Ascending aorta (tissue), 2 donors: ENCODE measurements around the gene FANCI. TPM values are rescaled to one million over a fixed set of nuclear protein-coding genes. Genes with fewer than 3 reads are reported as not detected.

ENCODE experiments used
- DNase-seq, 2 donors: peaks; one replicate each; pipeline ENCODE4 v3.0.0-alpha.2; 2019; ENCODE audit warnings: low spot score in 2 of 2
- H3K27ac ChIP-seq, 2 donors: fragments of 200-600 bp; sonication (generic); one replicate each; pipeline ENCODE4 v1.5.1; 2016 to 2017; ENCODE audit warnings: mild to moderate bottlenecking in 1 of 2
- H3K27me3 ChIP-seq: fragments of 200-600 bp; sonication (generic); one replicate; pipeline ENCODE4 v1.5.1; 2017
- H3K36me3 ChIP-seq, 2 donors: fragments of 200-600 bp; sonication (generic); one replicate each; pipeline ENCODE4 v1.5.1; 2016
- H3K4me1 ChIP-seq, 2 donors: fragments of 200-600 bp; sonication (generic); one replicate each; pipeline ENCODE4 v1.5.1; 2016 to 2017; ENCODE audit warnings: mild to moderate bottlenecking in 1 of 2
- H3K4me3 ChIP-seq, 2 donors: fragments of 200-600 bp; sonication (generic); one replicate each; pipeline ENCODE4 v1.5.1; 2016 to 2017; ENCODE audit warnings: mild to moderate bottlenecking in 1 of 2
- H3K9me3 ChIP-seq, 2 donors: fragments of 200-600 bp; sonication (generic); one replicate each; pipeline ENCODE4 v1.5.1; 2016
- intact Hi-C: fragments of 100-400 bp; cut with DNase I; formaldehyde crosslinking; loops from one replicate; pipeline ENCODE4 v1.15.1; 2023
- total RNA-seq: library from RNA; depleted of rRNA; stranded (reverse); fragments of >200 nt; gene quantifications from one replicate; pipeline ENCODE4 v1.1.0, GENCODE V29; 2016
- TF ChIP-seq, protein P1 (sequence below), 3 experiments: fragments of 200-600 bp in 2 of 3; fragments of 450-650 bp in 1 of 3; sonication (generic) in 2 of 3; IDR thresholded peaks; one replicate each; pipeline ENCODE4 v1.5.1; 2016 to 2019; ENCODE audit warnings: antibody characterized with exemption in 3 of 3, mild to moderate bottlenecking in 1 of 3, moderate library complexity in 1 of 3

The FANCI gene
- total RNA-seq, 1 donor from 2014 or later = not detected

DNA sequence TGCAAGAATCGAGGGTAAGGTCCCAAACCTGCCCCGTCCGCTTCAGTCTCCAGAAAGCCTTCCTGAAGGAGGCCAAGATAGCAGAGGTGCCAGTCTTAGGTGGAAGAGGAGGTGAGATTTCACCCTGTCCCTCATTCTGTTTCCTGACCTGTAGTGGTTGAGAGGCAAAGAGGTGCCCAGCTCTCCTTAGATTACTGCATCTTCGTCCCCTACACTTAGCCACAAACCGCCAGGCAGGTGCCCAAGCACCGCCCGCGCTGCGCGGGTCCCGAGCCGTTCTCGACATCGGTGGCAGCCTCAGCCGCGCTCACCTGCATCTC, 114.6 kb downstream of the FANCI start:
- intact Hi-C loops = loop anchor here (1.0 kb wide), 1 partner anchor 72 kb away; no protein-coding TSS in a partner anchor
- no peaks in the 10 kb centered on the region for H3K36me3 ChIP-seq
- H3K9me3 ChIP-seq = no peaks in the 10 kb centered on the region
- no peak for DNase-seq
- H3K27me3 ChIP-seq = peaks cover 25% of the 10 kb centered on the region
- peak overlapping the region in 1 of 2 donors; percentile 60 for H3K4me3 ChIP-seq
- no peak overlapping the region for H3K27ac ChIP-seq
- H3K4me1 ChIP-seq = peaks cover 3 to 8% of the 10 kb centered on the region in 2 donors
- TF ChIP-seq, protein P1, sequence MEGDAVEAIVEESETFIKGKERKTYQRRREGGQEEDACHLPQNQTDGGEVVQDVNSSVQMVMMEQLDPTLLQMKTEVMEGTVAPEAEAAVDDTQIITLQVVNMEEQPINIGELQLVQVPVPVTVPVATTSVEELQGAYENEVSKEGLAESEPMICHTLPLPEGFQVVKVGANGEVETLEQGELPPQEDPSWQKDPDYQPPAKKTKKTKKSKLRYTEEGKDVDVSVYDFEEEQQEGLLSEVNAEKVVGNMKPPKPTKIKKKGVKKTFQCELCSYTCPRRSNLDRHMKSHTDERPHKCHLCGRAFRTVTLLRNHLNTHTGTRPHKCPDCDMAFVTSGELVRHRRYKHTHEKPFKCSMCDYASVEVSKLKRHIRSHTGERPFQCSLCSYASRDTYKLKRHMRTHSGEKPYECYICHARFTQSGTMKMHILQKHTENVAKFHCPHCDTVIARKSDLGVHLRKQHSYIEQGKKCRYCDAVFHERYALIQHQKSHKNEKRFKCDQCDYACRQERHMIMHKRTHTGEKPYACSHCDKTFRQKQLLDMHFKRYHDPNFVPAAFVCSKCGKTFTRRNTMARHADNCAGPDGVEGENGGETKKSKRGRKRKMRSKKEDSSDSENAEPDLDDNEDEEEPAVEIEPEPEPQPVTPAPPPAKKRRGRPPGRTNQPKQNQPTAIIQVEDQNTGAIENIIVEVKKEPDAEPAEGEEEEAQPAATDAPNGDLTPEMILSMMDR (IDR thresholded peaks at IDR 0.05) = no peak

GRCh38 chr15:89358755-89359439, 115.1 kb downstream of the FANCI start:
- Histone ChIP-seq H3K27ac (no peak overlapping the region), H3K27me3 (peaks cover 30% of the 10 kb centered on the region), H3K4me1 (peaks cover 3 to 8% of the 10 kb centered on the region in 2 donors), H3K4me3 (peak overlapping the region; percentile 15 to 60), H3K36me3 (no peaks in the 10 kb centered on the region), H3K9me3 (no peaks in the 10 kb centered on the region)
- peak in 1 of 2 donors; percentile 80 for DNase-seq
- intact Hi-C loops = loop anchor here (1.0 kb wide), 1 partner anchor 71 kb away; no protein-coding TSS in a partner anchor
- TF ChIP-seq, protein P1 (IDR thresholded peaks at IDR 0.05) = peak; percentile 97 to 98 (median 97)

DNA sequence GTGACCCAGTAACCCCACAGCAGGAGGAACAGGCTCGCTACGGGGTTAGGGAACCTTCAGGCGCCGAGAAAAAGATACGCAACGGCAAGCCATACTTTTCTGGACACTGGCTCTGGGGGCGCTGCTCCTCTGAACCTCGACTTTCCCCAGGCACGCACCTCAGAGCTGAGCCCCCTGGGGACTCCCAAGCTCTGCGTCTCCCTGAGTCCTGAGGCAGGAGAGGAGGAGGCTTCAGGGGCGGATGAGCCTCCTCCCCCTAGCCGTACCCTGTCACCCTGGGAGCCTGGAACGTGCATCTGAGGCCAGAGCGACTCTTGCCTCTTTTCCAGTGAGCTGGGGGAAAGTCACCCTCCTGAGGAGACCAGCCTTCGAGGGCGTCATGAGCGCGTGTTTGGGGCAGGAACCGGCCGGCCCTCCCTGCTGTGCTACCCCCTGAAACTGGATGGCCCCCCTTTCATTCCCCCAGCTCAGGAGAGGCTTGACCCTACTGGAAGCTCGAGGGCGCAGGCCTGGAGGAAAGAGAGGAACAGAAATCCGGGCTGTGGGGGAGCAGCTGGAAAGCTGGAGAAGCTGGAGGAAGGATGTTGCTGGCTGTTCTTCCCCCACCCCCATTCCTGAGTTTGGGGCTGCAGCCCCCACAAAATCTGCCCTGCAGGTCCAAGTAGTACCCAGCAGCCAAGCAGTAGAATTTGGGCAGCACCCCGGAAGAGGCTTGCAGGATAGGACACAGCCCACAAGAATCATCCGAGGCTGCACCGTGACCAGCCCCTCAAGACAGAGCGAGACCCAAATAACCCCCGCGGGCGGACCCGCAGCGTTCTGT, 115.9 kb downstream of the FANCI start:
- Histone ChIP-seq H3K27me3 (peaks cover 35% of the 10 kb centered on the region), H3K4me3 (peak overlapping the region; percentile 15 to 60), H3K27ac (no peak overlapping the region), H3K9me3 (no peaks in the 10 kb centered on the region), H3K4me1 (peaks cover 3 to 8% of the 10 kb centered on the region in 2 donors), H3K36me3 (no peaks in the 10 kb centered on the region)
- intact Hi-C loops = no loop called here
- TF ChIP-seq, protein P1 (IDR thresholded peaks at IDR 0.05) = no peak
- no peak for DNase-seq

GRCh38 chr15:89360294-89360971, 116.7 kb downstream of the FANCI start:
- DNase-seq = no peak
- no peak overlapping the region for H3K27ac ChIP-seq
- intact Hi-C loops = no loop called here
- peaks cover 3 to 8% of the 10 kb centered on the region in 2 donors for H3K4me1 ChIP-seq
- H3K36me3 ChIP-seq = no peaks in the 10 kb centered on the region
- H3K4me3 ChIP-seq = no peak overlapping the region
- TF ChIP-seq, protein P1 (IDR thresholded peaks at IDR 0.05) = no peak
- no peaks in the 10 kb centered on the region for H3K9me3 ChIP-seq
- H3K27me3 ChIP-seq = peaks cover 36% of the 10 kb centered on the region

DNA sequence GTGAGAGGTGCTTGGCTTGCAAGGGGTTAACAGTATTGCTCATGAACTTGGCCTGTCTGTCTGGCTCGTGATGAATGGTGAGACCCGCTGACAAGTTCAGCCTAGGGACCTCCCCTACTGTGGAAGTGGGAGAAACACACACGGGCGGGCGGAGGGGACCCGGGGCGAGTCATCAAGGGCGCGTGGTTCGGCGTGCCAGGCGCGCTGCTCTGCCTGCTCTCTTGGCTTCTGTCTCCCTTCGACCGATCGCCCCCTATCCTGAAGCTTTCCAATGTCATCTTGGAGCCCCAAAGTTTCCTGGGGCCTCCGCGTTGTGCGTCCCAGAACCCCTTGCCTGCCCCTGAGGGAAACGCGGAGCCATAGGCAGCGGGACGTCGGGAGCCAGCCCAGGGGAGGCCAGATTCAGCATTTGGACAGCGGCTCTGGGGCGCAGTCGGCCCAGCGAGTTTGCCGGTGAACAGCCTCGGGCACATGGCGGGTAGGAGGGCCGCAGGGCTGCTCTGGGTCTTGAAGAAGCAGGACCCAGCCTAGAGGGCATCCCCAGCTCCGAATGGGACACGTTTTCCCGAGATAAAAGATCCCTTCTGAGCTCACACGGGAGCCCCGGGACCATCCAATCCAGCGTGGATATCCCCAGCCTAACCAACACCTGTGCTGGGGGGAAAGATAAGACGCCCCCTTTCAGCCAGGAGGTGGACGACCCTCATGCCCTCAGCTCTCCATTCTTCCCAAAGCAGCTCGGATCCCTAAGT, 117.8 kb downstream of the FANCI start:
- no peak overlapping the region for H3K4me3 ChIP-seq
- intact Hi-C loops = no loop called here
- peaks cover 3 to 8% of the 10 kb centered on the region in 2 donors for H3K4me1 ChIP-seq
- DNase-seq = no peak
- TF ChIP-seq, protein P1 (IDR thresholded peaks at IDR 0.05) = no peak
- peaks cover 42% of the 10 kb centered on the region for H3K27me3 ChIP-seq
- H3K36me3 ChIP-seq = no peaks in the 10 kb centered on the region
- H3K27ac ChIP-seq = no peak overlapping the region
- H3K9me3 ChIP-seq = no peaks in the 10 kb centered on the region
